Sigmoid colon (tissue), 7 donors: ENCODE data around the gene MYLK. TPM values are rescaled to one million over a fixed set of nuclear protein-coding genes. Genes with fewer than 3 reads are reported as not detected.
"Not testable (repeated sequence)": the region's sequence is repeated elsewhere in the genome, so short reads cannot be mapped to it uniquely, and the experiment has no call there.

Source experiments
- DNase-seq: peaks from one replicate; pipeline ENCODE4 v3.0.0-alpha.2; 2019
- H3K27ac ChIP-seq, 4 donors: fragments of 200-600 bp; sonication (generic); one replicate each; pipeline ENCODE4 v1.5.1; 2016 to 2019; ENCODE audit warnings: mild to moderate bottlenecking in 1 of 4
- H3K27me3 ChIP-seq, 3 donors: fragments of 200-600 bp; sonication (generic); one replicate each; pipeline ENCODE4 v1.5.1; 2019; ENCODE audit warnings: mild to moderate bottlenecking in 1 of 3
- H3K36me3 ChIP-seq, 4 donors: fragments of 200-600 bp; sonication (generic); one replicate each; pipeline ENCODE4 v1.5.1; 2016 to 2019
- H3K4me1 ChIP-seq, 4 donors: fragments of 200-600 bp; sonication (generic); one replicate each; pipeline ENCODE4 v1.5.1; 2017 to 2019
- H3K4me3 ChIP-seq, 4 donors: fragments of 200-600 bp; sonication (generic); one replicate each; pipeline ENCODE4 v1.5.1; 2017 to 2019; ENCODE audit warnings: mild to moderate bottlenecking in 2 of 4, moderate library complexity in 1 of 4
- H3K9me3 ChIP-seq, 4 donors: fragments of 200-600 bp in 3 of 4; sonication (generic) in 3 of 4; one replicate each; pipeline versions ENCODE4 v1.5.1 to v1.6.1; 2013 to 2019
- EP300 ChIP-seq, 4 donors: sonication (generic); formaldehyde crosslinking; IDR thresholded peaks; one replicate each; pipeline ENCODE4 v1.6.1; 2017; ENCODE audit warnings: antibody characterized with exemption in 4 of 4
- POLR2A ChIP-seq, 2 donors: fragments of 450-650 bp; IDR thresholded peaks; one replicate each; pipeline ENCODE4 v1.6.1; 2016; ENCODE audit warnings: antibody characterized with exemption in 2 of 2, mild to moderate bottlenecking in 2 of 2, moderate library complexity in 2 of 2
- POLR2AphosphoS5 ChIP-seq, 4 donors: sonication (generic); formaldehyde crosslinking; IDR thresholded peaks; one replicate each; pipeline ENCODE4 v1.6.1; 2017; ENCODE audit warnings: antibody characterized with exemption in 4 of 4
- WGBS, 2 donors: extraction: QIAGEN DNeasy Blood & Tissue Kit; methylation state at CpG; one replicate each; pipeline ENCODE4 v1.1.7; 2013; 5-methylcytosine and 5-hydroxymethylcytosine counted together
- intact Hi-C: fragments of 100-400 bp; cut with DNase I; formaldehyde crosslinking; loops from one replicate; pipeline ENCODE4 v1.15.1; 2023
- polyA plus RNA-seq, 3 donors: library from polyadenylated mRNA; stranded (reverse); fragments of 200-250 nt; gene quantifications; one replicate each; pipeline ENCODE4 v1.2.3, GENCODE V29; 2013
- total RNA-seq, 4 donors: library from RNA; depleted of rRNA; stranded (reverse); fragments of >200 nt; gene quantifications; one replicate each; pipeline ENCODE4 v1.1.0, GENCODE V29; 2016
- TF ChIP-seq, protein P1 (sequence below), 4 experiments: fragments of 450-650 bp in 3 of 4; fragments of 200-600 bp in 1 of 4; IDR thresholded peaks; one replicate each; pipeline ENCODE4 v1.5.1; 2016 to 2019; ENCODE audit warnings: antibody characterized with exemption in 4 of 4, mild to moderate bottlenecking in 3 of 4, moderate library complexity in 2 of 4
- donor health status: healthy with polysubstance abuse.
- donor health status: Bipolar disorder and iron deficiency.
- donor health status: healthy.

The MYLK gene
- total and polyA plus RNA-seq, 7 donors = 21.5 to 2,153 (median 1,169) TPM

DNA sequence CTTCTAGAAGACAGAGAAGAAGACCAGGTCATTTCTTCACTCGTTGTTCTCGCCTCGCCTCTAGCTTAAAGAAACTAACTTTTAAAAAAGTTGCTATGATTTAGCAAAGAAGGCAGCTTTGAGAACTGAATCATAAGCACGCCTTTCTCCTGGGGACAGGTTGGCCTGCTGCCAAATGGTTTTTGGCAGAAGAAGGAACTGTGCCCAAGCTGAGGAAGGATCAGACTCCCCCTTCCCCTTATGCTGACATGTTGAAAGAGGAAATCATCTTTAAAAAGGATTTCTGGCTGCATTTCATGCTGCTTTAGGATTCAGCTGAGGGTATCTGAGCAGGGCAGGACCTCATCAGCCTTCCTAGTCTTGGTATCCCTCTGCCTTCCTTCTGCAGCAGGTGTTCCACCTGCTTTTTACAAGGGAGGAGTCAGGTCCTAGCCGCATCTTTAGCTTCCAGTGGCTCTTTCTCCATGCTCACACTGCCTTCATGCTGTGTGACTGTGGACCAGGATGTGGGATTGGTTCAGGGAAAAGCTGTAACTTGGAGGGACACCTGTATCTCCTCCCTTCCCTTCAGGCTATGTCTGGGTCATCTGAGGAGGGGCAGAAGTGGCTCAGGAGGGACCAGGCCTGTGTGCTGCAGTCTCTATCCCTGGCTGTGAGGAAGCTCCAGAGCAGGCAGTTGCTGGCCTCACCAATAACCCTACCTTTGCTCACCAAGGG, 265.2 kb downstream of the MYLK start:
- Histone ChIP-seq H3K27me3 (no peaks in the 10 kb centered on the region), H3K27ac (peak overlapping the region; percentile 90 to 98 (median 93)), H3K4me3 (peak overlapping the region; percentile 51 to 66 (median 60)), H3K4me1 (peaks cover 0 to 75% (median 48%) of the 10 kb centered on the region in 4 donors), H3K36me3 (peaks cover 19 to 77% (median 31%) of the 10 kb centered on the region in 4 donors), H3K9me3 (no peaks in the 10 kb centered on the region)
- intact Hi-C loops = no loop called here
- 52 to 63% methylated on average over 5 of the region's 5 CpGs for WGBS, 2 donors
- peak; percentile 89 for DNase-seq
- TF ChIP-seq POLR2A (IDR thresholded peaks at IDR 0.05) (no peak), POLR2AphosphoS5 (IDR thresholded peaks at IDR 0.05) (peak; percentile 36 to 74 (median 66))

DNA sequence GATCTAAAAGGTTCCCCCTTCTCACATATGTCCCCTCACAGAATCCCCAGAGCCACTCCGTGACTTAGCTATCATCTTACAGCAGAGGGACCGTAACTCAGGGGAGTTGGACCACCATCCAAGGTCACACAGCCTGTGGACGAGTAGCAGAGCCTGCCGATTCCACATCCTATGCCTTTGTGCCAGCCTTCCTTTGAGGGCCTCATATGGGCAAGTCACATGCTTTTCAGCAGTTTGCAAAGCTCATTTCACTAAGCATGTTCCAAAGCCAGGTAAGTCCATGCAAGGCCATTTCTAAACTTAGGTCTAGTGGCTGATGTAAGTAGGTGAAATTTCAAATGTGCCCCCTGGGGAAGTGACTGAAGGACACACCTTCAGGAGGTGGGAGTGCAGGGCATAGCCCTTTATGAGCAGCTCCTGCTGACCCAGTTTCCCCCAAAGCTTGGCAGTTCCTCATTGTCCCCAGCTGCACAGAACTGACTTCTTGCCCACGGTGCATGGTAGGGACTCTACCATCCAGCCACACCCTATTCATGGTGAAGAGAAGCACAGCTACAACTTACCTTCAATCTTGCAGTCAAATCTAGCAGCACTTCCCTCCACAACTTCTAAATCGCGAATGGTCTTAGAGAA, 265.9 kb downstream of the MYLK start:
- H3K36me3 ChIP-seq = peaks cover 19 to 77% (median 34%) of the 10 kb centered on the region in 4 donors
- peak overlapping the region; percentile 51 to 66 (median 60) for H3K4me3 ChIP-seq
- H3K9me3 ChIP-seq = no peaks in the 10 kb centered on the region
- peaks cover 0 to 77% (median 52%) of the 10 kb centered on the region in 4 donors for H3K4me1 ChIP-seq
- no peak for DNase-seq
- H3K27me3 ChIP-seq = no peaks in the 10 kb centered on the region
- H3K27ac ChIP-seq = peak overlapping the region; percentile 90 to 98 (median 93)
- intact Hi-C loops = no loop called here
- TF ChIP-seq POLR2AphosphoS5 (IDR thresholded peaks at IDR 0.05) = peak in 2 of 4 donors; percentile 50 to 58
- TF ChIP-seq, protein P1, sequence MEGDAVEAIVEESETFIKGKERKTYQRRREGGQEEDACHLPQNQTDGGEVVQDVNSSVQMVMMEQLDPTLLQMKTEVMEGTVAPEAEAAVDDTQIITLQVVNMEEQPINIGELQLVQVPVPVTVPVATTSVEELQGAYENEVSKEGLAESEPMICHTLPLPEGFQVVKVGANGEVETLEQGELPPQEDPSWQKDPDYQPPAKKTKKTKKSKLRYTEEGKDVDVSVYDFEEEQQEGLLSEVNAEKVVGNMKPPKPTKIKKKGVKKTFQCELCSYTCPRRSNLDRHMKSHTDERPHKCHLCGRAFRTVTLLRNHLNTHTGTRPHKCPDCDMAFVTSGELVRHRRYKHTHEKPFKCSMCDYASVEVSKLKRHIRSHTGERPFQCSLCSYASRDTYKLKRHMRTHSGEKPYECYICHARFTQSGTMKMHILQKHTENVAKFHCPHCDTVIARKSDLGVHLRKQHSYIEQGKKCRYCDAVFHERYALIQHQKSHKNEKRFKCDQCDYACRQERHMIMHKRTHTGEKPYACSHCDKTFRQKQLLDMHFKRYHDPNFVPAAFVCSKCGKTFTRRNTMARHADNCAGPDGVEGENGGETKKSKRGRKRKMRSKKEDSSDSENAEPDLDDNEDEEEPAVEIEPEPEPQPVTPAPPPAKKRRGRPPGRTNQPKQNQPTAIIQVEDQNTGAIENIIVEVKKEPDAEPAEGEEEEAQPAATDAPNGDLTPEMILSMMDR (IDR thresholded peaks at IDR 0.05) = no peak
- 57 to 82% methylated on average over 7 of the region's 7 CpGs for WGBS, 2 donors

DNA sequence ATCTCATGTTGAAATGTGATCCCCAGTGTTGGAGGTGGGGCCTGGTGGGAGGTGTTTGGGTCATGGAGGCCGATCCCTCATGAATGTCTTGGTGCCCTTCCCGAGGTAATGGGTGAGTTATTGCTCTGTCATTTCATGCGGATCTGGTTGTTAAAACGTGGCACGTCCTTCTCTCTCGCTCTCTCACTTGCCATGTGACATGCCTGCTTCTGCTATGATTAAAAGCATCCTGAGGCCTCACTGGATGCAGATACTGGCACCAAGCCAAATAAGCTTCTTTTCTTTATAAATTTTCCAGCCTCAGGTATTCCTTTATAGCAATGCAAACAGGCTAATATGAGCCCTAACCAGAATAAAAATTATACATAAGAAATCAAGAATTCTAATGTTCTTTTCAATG, 267.5 kb downstream of the MYLK start:
- intact Hi-C loops = no loop called here
- TF ChIP-seq POLR2AphosphoS5 (IDR thresholded peaks at IDR 0.05) (peak; percentile 24 to 87 (median 80)), POLR2A (IDR thresholded peaks at IDR 0.05) (no peak), EP300 (IDR thresholded peaks at IDR 0.05) (peak in 1 of 4 donors; percentile 74)
- TF ChIP-seq, protein P1 (IDR thresholded peaks at IDR 0.05) = no peak
- Histone ChIP-seq H3K27me3 (no peaks in the 10 kb centered on the region), H3K9me3 (no peaks in the 10 kb centered on the region), H3K4me3 (peak overlapping the region; percentile 51 to 66 (median 60)), H3K36me3 (peaks cover 19 to 78% (median 40%) of the 10 kb centered on the region in 4 donors), H3K27ac (peak overlapping the region; percentile 90 to 98 (median 93)), H3K4me1 (peaks cover 0 to 74% (median 54%) of the 10 kb centered on the region in 4 donors)
- no peak for DNase-seq
- WGBS, 2 donors = 89 to 94% methylated on average over 6 of the region's 6 CpGs

DNA sequence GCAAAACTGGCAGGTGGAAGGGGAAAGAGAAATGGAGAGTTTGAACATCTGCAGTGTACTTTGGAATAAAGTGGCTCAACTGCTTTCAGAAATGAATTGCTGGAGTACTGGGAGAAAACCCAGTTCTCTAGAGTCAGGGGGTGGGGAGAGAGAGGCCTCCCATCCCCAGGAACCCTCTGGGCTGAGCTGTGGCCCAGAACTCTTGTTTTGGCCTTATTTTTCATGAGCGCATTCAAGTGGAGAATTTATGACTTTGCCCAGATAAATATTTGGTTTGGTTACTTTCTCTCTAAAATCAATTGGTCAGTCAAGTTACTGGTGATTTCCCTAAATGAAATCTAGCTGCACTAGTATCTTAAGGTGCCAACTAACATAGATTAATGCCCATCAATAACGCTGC, 270.6 kb downstream of the MYLK start:
- Histone ChIP-seq H3K27ac (peak overlapping the region; percentile 53 to 98 (median 79)), H3K36me3 (peaks cover 17 to 86% (median 37%) of the 10 kb centered on the region in 4 donors), H3K27me3 (no peaks in the 10 kb centered on the region), H3K4me1 (peaks cover 0 to 72% (median 45%) of the 10 kb centered on the region in 4 donors), H3K9me3 (no peaks in the 10 kb centered on the region), H3K4me3 (peak overlapping the region in 2 of 4 donors; percentile 1 to 3)
- TF ChIP-seq, protein P1 (IDR thresholded peaks at IDR 0.05) = no peak
- no peak for TF ChIP-seq POLR2A (IDR thresholded peaks at IDR 0.05)
- peak in 1 of 4 donors; percentile 20 for TF ChIP-seq POLR2AphosphoS5 (IDR thresholded peaks at IDR 0.05)
- WGBS, 2 donors = 89 to 92% methylated on average over 2 of the region's 2 CpGs
- DNase-seq = no peak
- intact Hi-C loops = no loop called here

DNA sequence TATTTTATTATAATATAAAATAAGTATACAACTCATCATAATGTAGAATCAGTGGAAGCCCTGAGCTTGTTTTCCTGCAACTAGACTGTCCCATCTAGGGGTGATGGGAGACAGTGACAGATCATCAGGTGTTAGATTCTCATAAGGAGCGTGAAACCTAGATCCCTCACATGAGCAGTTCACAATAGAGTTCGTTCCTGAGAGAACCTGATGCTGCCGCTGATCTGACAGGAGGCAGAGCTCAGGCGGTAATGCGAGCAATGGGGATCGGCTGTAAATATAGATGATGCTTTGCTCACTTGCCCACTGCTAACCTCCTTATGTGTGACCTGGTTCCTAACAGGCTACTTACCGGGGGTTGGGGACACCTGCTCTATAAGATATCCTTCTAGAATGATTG, 272.5 kb downstream of the MYLK start:
- H3K27me3 ChIP-seq, H3K4me3 ChIP-seq, intact Hi-C loops, DNase-seq, H3K9me3 ChIP-seq: not testable (repeated sequence)
- peak in 3 of 4 donors; percentile 29 to 50 (median 47) for TF ChIP-seq POLR2AphosphoS5 (IDR thresholded peaks at IDR 0.05)
- peaks cover 3 to 67% (median 25%) of the 10 kb centered on the region in 4 donors for H3K36me3 ChIP-seq
- peak overlapping the region; percentile 4 to 98 (median 66) for H3K27ac ChIP-seq
- WGBS, 2 donors = 95 to 97% methylated on average over 7 of the region's 7 CpGs
- H3K4me1 ChIP-seq = peaks cover 0 to 66% (median 38%) of the 10 kb centered on the region in 4 donors
